Activated gamma-delta T cell treated with anti-CD3 and anti-CD28 coated beads, Interleukin-2, amount 50 U/mL, for 16 hours (primary cell): Measurements from ENCODE around the gene SH2D3A.

ENCODE experiments used
- DNase-seq: peaks from one replicate; pipeline ENCODE4 v3.0.0-alpha.2; 2020; ENCODE audit warnings: low read depth

The SH2D3A gene

GRCh38 chr19:6708346-6708745, 58.9 kb downstream of the SH2D3A start:
- DNase-seq = no peak

DNA sequence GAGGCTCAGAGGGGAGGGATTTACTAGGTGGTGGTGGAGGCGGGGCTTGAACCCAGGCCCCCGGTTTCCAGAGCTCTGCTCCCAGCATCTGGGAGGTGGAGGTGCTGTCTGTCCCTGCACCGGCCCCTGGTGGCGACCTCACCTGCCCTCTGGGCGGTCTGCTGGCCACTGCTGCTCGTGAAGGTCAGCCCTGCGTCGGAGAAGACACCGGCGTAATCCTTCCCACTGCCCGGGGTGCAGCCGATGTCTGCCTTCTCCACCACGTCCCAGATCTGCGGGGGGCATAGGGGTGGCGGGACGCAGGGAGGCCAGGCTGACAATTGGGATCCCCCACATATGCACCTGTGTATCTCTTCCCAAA, 59.6 kb downstream of the SH2D3A start:
- DNase-seq = no peak

DNA sequence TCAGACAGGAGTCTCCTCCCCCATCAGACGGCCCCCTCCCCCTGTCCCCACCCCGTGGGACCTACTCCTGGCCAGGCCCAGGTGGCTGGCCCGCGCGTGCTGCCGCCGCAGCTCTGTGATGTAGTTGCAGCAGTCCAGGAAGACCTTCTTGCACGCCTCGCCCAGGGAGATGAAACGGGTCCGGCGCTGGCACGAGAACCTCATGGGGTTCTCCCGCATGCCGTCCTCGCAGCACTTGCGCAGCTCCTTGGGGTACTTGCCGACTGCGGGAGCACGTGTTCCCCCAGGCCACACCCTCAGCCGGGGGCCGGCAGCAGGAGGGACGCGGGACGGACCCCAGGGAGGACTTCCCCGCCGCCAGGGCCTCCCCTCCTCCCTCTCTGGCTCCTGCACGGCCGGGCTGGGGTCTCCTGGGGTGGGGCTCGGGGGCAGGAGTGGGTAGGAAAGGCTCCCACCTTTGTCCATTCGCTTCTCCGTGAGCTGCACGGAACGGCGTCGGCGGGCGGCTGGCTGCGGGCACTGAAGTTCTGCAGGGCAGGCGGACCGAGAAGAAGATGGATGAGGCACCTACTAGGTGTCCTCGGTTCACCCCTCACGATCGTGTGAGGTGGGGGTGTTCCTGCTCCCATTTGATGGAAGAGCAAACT, 60.1 kb downstream of the SH2D3A start:
- DNase-seq = no peak

- no peak for DNase-seq
Measured at GRCh38 chr19:6706633-6706958, 60.6 kb downstream of the SH2D3A start.

GRCh38 chr19:6705931-6706632, 61.2 kb downstream of the SH2D3A start:
- DNase-seq = no peak
